BE2C (cell line): ENCODE results near the gene RPN1. TPM values are rescaled to one million over a fixed set of nuclear protein-coding genes. Genes with fewer than 3 reads are reported as not detected.

Experiments used
- DNase-seq: peaks from one replicate; pipeline ENCODE4 v3.0.0-alpha.2; 2020
- H3K27me3 ChIP-seq: fragments of 250-450 bp; sonication (Bioruptor Pico); 2 replicates; pipeline ENCODE4 v1.5.1; 2020; ENCODE audit warnings: mild to moderate bottlenecking
- H3K36me3 ChIP-seq: fragments of 250-450 bp; sonication (Bioruptor Pico); 2 replicates; pipeline ENCODE4 v1.5.1; 2020; ENCODE audit warnings: mild to moderate bottlenecking
- H3K4me1 ChIP-seq: fragments of 250-450 bp; sonication (Bioruptor Pico); 2 replicates; pipeline ENCODE4 v1.5.1; 2020
- H3K4me3 ChIP-seq: 2 replicates; pipeline ENCODE4 v1.5.1; 2011; ENCODE audit warnings: low read depth, low read length
- H3K9me3 ChIP-seq: fragments of 250-450 bp; sonication (Bioruptor Pico); 2 replicates; pipeline ENCODE4 v1.5.1; 2020
- polyA plus RNA-seq: library from polyadenylated mRNA; unstranded; fragments of >200 nt; gene quantifications from one replicate; pipeline ENCODE4 v1.2.1, GENCODE V29; 2012; ENCODE audit warnings: low read depth, missing spikeins; ENCODE audit not compliant: insufficient read length, insufficient read depth
- TF ChIP-seq, protein P1 (sequence below): IDR thresholded peaks from 2 replicates; pipeline ENCODE4 v1.5.1; 2012; ENCODE audit warnings: mild to moderate bottlenecking, low read depth, low read length

Gene RPN1
- 221 TPM for polyA plus RNA-seq

DNA sequence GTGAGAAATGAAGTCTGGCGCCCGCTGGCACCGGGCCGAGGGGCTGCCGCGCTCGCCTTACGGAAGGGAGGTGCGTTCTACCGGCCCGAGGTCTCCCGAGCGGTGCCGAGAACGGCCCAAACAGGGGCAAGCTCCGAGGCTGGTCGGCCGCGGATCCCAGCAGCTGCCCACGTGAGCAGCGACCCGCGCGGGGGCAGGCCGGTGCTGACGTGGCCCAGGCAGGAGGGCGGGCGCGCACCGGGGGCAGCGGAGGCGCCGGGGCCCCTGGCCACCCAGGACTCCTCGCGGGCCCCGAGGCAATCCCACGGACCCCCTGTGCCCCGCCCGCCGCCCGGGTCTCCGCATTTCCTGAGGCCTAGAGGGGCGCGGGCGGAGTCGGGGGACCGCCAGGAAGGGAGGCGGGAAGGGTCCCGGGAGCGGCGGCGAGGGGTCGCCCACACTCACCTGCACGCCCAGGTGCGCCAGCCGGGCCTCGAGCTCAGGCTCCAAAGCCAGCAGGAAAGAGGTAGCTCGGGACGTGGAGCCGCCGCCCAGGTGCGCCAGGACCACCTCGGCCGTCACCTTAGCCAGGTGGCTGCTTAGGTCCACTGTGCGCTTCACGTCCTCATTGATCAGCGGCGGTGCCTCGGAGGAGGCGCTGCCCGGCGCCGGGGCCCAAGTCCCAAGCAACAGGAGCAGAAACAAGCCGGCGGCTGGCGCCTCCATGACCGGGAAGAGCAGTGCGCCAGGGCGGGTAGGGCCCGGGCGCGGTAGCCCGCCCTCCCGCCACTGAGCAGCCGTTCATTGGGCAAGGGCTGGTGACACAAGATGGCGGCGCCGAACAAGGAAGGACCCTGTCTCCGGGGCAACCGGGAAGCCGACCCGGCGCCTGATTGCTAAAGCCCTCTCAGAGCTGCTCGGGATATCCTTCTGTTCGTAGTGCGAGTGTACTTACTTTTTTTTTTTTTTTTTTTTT lies at the start of gene RPN1:
Gene RPN1, minus strand, starts transcription at position 723 of the 955 bp plus-strand sequence. Its CDS starts 18 bp downstream, at position 705.
- TF ChIP-seq, protein P1, sequence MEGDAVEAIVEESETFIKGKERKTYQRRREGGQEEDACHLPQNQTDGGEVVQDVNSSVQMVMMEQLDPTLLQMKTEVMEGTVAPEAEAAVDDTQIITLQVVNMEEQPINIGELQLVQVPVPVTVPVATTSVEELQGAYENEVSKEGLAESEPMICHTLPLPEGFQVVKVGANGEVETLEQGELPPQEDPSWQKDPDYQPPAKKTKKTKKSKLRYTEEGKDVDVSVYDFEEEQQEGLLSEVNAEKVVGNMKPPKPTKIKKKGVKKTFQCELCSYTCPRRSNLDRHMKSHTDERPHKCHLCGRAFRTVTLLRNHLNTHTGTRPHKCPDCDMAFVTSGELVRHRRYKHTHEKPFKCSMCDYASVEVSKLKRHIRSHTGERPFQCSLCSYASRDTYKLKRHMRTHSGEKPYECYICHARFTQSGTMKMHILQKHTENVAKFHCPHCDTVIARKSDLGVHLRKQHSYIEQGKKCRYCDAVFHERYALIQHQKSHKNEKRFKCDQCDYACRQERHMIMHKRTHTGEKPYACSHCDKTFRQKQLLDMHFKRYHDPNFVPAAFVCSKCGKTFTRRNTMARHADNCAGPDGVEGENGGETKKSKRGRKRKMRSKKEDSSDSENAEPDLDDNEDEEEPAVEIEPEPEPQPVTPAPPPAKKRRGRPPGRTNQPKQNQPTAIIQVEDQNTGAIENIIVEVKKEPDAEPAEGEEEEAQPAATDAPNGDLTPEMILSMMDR = no peak
- Histone ChIP-seq H3K4me1 (no peaks in the 10 kb centered on the region), H3K4me3 (peak within 1 kb of the TSS; percentile 93), H3K36me3 (peaks cover 6% of the 10 kb centered on the region), H3K9me3 (no peaks in the 10 kb centered on the region), H3K27me3 (no peaks in the 10 kb centered on the region)
- DNase-seq = peak; percentile 97

DNA sequence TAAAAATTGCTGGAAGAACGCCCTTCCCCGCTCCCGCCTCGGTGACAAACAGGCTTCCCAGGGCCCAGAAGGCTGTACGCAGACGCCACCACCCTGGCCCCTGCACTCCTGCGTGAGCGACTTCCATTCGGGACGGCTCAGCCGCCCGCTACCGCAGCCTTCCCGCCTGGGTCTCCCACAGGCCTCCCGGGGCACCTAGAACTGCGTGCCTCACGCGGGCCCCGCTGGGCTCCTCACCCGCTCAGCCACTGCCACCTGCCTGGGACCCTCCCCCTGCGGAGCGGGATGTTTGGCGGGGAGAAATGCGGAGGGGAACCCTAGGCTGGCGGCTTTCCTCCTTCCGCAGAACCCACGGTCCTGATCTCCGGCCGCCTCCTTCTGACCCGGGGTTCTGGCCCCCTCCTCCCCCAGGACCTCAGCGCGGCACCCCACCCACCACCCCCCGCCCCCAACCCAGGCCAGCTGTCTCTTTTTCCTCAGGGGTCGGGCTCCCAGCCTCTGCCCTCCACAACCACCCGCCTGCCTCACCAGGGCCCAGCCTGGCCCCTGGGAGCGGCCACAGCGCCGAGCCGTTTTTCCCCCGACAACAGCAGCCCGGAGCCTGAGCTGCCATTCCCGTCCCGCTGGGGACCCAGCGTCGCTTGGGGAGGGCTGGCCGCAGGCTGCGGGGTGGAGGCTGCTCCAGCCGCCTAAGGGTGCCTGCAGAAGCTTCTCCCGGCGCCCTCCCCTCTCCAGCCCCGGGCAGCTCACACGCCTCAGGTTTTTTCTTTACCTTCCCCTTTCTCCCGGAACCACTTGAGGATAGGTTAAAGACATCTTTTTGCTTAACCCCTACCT lies 47.8 kb upstream of the RPN1 start:
- Histone ChIP-seq H3K27me3 (no peaks in the 10 kb centered on the region), H3K36me3 (no peaks in the 10 kb centered on the region), H3K9me3 (no peaks in the 10 kb centered on the region), H3K4me3 (no peak overlapping the region), H3K4me1 (peaks cover 16% of the 10 kb centered on the region)
- DNase-seq = no peak
- TF ChIP-seq, protein P1 = no peak

GRCh38 chr3:128697341-128697740 lies 46.7 kb upstream of the RPN1 start:
- no peak overlapping the region for H3K4me3 ChIP-seq
- peaks cover 21% of the 10 kb centered on the region for H3K4me1 ChIP-seq
- TF ChIP-seq, protein P1 = no peak
- DNase-seq = no peak
- no peaks in the 10 kb centered on the region for H3K9me3 ChIP-seq
- no peaks in the 10 kb centered on the region for H3K36me3 ChIP-seq
- H3K27me3 ChIP-seq = no peaks in the 10 kb centered on the region

GRCh38 chr3:128693696-128694095 lies 43.1 kb upstream of the RPN1 start:
- no peaks in the 10 kb centered on the region for H3K9me3 ChIP-seq

GRCh38 chr3:128689060-128689459 lies 38.4 kb upstream of the RPN1 start:
- Histone ChIP-seq H3K36me3 (no peaks in the 10 kb centered on the region), H3K9me3 (no peaks in the 10 kb centered on the region), H3K4me1 (peaks cover 10% of the 10 kb centered on the region; the same call in 1 of the 2 replicates), H3K27me3 (no peaks in the 10 kb centered on the region), H3K4me3 (no peak overlapping the region)
- no peak for DNase-seq
- TF ChIP-seq, protein P1 = no peak

More at GRCh38 chr3:128693696-128694095, 43.1 kb upstream of the RPN1 start:
- Histone ChIP-seq H3K4me1 (peaks cover 10% of the 10 kb centered on the region; the same call in 1 of the 2 replicates), H3K27me3 (no peaks in the 10 kb centered on the region), H3K4me3 (no peak overlapping the region), H3K36me3 (no peaks in the 10 kb centered on the region)
- no peak for DNase-seq
- TF ChIP-seq, protein P1 = no peak
